Neural cell (in vitro differentiated cells): ENCODE measurements around the gene KIF19. TPM values are rescaled to one million over a fixed set of nuclear protein-coding genes. Genes with fewer than 3 reads are reported as not detected.

ENCODE experiments used
- H2AFZ ChIP-seq: fragments of 200-600, 300-800 bp; sonication (generic), shearing (Covaris generic); 2 replicates; pipeline ENCODE4 v1.6.0; 2014; ENCODE audit warnings: low read depth, mild to moderate bottlenecking, antibody characterized with exemption, low read length, moderate library complexity
- H3F3A ChIP-seq: fragments of 200-600 bp; shearing (Covaris generic); 2 replicates; pipeline ENCODE4 v1.6.1; 2016; ENCODE audit warnings: mild to moderate bottlenecking, moderate library complexity, mixed read lengths, antibody characterized with exemption, low read length; ENCODE audit not compliant: insufficient read depth, poor library complexity, severe bottlenecking
- H3K27ac ChIP-seq: fragments of 200-600, 300-800 bp; sonication (generic), shearing (Covaris generic); 2 replicates; pipeline ENCODE4 v1.5.1; 2014; ENCODE audit warnings: mild to moderate bottlenecking, low read length, moderate library complexity
- H3K27me3 ChIP-seq: fragments of 300-800, 200-600 bp; sonication (generic), shearing (Covaris generic); 2 replicates; pipeline ENCODE4 v1.6.0; 2014; ENCODE audit warnings: mild to moderate bottlenecking, low read depth, low read length, moderate library complexity; ENCODE audit not compliant: insufficient read depth
- H3K36me3 ChIP-seq: fragments of 300-800, 200-600 bp; sonication (generic), shearing (Covaris generic); 2 replicates; pipeline ENCODE4 v1.5.1; 2014; ENCODE audit warnings: mild to moderate bottlenecking, antibody characterized with exemption, low read length, moderate library complexity; ENCODE audit not compliant: insufficient read depth
- H3K4me2 ChIP-seq: fragments of 300-800, 200-600 bp; sonication (generic), shearing (Covaris generic); 2 replicates; pipeline ENCODE4 v1.6.0; 2014; ENCODE audit warnings: mild to moderate bottlenecking, low read length
- H3K4me3 ChIP-seq: fragments of 300-800, 200-600 bp; sonication (generic), shearing (Covaris generic); 2 replicates; pipeline ENCODE4 v1.5.1; 2014; ENCODE audit warnings: mild to moderate bottlenecking, low read length, moderate library complexity
- H3K79me2 ChIP-seq: fragments of 200-600 bp; shearing (Covaris generic); replicated peaks from 2 replicates; pipeline ENCODE4 v1.6.0; 2014; ENCODE audit warnings: mild to moderate bottlenecking, low read length, moderate library complexity; ENCODE audit not compliant: insufficient read depth
- H3K9ac ChIP-seq: fragments of 300-800, 200-600 bp; sonication (generic), shearing (Covaris generic); 2 replicates; pipeline ENCODE4 v1.6.1; 2016; ENCODE audit warnings: mild to moderate bottlenecking, low read length, mixed read lengths
- H3K9me2 ChIP-seq: fragments of 200-600 bp; shearing (Covaris generic); 2 replicates; pipeline ENCODE4 v1.6.1; 2016; ENCODE audit warnings: mild to moderate bottlenecking, low read length, mixed read lengths; ENCODE audit not compliant: insufficient read depth
- H3K9me3 ChIP-seq: fragments of 200-600, 300-800 bp; sonication (generic), shearing (Covaris generic); 2 replicates; pipeline ENCODE4 v1.6.1; 2016; ENCODE audit warnings: mild to moderate bottlenecking, mixed run types, low read length, moderate library complexity, mixed read lengths
- H4K20me1 ChIP-seq: fragments of 200-600 bp; shearing (Covaris generic); 2 replicates; pipeline ENCODE4 v1.6.1; 2016; ENCODE audit warnings: mild to moderate bottlenecking, mixed run types; ENCODE audit not compliant: insufficient read depth
- EP300 ChIP-seq: fragments of 450-650 bp; conservative IDR thresholded peaks from 2 replicates; pipeline ENCODE4 v1.6.1; 2014; ENCODE audit warnings: antibody characterized with exemption, mild to moderate bottlenecking, moderate library complexity; ENCODE audit not compliant: poor library complexity, severe bottlenecking
- EZH2 ChIP-seq: fragments of 200-600, 300-800 bp; shearing (Covaris generic), sonication (generic); IDR thresholded peaks from 2 replicates; pipeline ENCODE4 v1.6.1; 2014; ENCODE audit warnings: antibody characterized with exemption, low read length, borderline replicate concordance, mild to moderate bottlenecking; ENCODE audit not compliant: insufficient read depth, poor library complexity, severe bottlenecking
- MXI1 ChIP-seq: fragments of 450-650 bp; conservative IDR thresholded peaks from 2 replicates; pipeline ENCODE4 v1.6.1; 2014; ENCODE audit warnings: antibody characterized with exemption, mild to moderate bottlenecking; ENCODE audit not compliant: poor library complexity, severe bottlenecking
- POLR2AphosphoS5 ChIP-seq: IDR thresholded peaks from 2 replicates; pipeline ENCODE4 v1.6.1; 2012
- RAD21 ChIP-seq: fragments of 450-650 bp; conservative IDR thresholded peaks from 2 replicates; pipeline ENCODE4 v1.6.1; 2014; ENCODE audit warnings: antibody characterized with exemption, mild to moderate bottlenecking, moderate library complexity
- REST ChIP-seq: IDR thresholded peaks from 2 replicates; pipeline ENCODE4 v1.6.1; 2012; ENCODE audit warnings: borderline replicate concordance
- SMC3 ChIP-seq: fragments of 450-650 bp; conservative IDR thresholded peaks from 2 replicates; pipeline ENCODE4 v1.6.1; 2014; ENCODE audit warnings: antibody characterized with exemption, mild to moderate bottlenecking, moderate library complexity; ENCODE audit not compliant: poor library complexity
- TAF1 ChIP-seq: IDR thresholded peaks from 2 replicates; pipeline ENCODE4 v1.6.1; 2012; ENCODE audit warnings: low read depth
- polyA plus RNA-seq: library from polyadenylated mRNA; depleted of rRNA; stranded (reverse); fragments of >200 nt; gene quantifications from 2 replicates; pipeline ENCODE4 v1.2.3, GENCODE V29; 2014
- TF ChIP-seq, protein P1 (sequence below): fragments of 450-650 bp; IDR thresholded peaks from 2 replicates; pipeline ENCODE4 v1.5.1; 2014; ENCODE audit warnings: antibody characterized with exemption, mild to moderate bottlenecking, moderate library complexity; ENCODE audit not compliant: poor library complexity, severe bottlenecking

KIF19 gene
- polyA plus RNA-seq, 1 donor from 2014 or later, result not detected

- Histone ChIP-seq H3K9me3 (no peaks in the 10 kb centered on the region), H3K79me2 (no peaks in the 10 kb centered on the region), H3K27me3 (no peaks in the 10 kb centered on the region), H2AFZ (no peak overlapping the region), H3K9me2 (no peaks in the 10 kb centered on the region), H3F3A (no peaks in the 10 kb centered on the region), H3K9ac (no peak overlapping the region), H3K27ac (no peak overlapping the region), H3K4me3 (no peak overlapping the region), H3K36me3 (no peaks in the 10 kb centered on the region), H4K20me1 (no peaks in the 10 kb centered on the region), H3K4me2 (no peak overlapping the region)
- TF ChIP-seq RAD21 (no peak), TAF1 (no peak), EP300 (no peak), SMC3 (no peak), POLR2AphosphoS5 (no peak), MXI1 (no peak), EZH2 (no peak), REST (no peak)
- TF ChIP-seq, protein P1, sequence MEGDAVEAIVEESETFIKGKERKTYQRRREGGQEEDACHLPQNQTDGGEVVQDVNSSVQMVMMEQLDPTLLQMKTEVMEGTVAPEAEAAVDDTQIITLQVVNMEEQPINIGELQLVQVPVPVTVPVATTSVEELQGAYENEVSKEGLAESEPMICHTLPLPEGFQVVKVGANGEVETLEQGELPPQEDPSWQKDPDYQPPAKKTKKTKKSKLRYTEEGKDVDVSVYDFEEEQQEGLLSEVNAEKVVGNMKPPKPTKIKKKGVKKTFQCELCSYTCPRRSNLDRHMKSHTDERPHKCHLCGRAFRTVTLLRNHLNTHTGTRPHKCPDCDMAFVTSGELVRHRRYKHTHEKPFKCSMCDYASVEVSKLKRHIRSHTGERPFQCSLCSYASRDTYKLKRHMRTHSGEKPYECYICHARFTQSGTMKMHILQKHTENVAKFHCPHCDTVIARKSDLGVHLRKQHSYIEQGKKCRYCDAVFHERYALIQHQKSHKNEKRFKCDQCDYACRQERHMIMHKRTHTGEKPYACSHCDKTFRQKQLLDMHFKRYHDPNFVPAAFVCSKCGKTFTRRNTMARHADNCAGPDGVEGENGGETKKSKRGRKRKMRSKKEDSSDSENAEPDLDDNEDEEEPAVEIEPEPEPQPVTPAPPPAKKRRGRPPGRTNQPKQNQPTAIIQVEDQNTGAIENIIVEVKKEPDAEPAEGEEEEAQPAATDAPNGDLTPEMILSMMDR, result no peak
Measured at GRCh38 chr17:74316220-74316619, 9.8 kb upstream of the KIF19 start.

DNA sequence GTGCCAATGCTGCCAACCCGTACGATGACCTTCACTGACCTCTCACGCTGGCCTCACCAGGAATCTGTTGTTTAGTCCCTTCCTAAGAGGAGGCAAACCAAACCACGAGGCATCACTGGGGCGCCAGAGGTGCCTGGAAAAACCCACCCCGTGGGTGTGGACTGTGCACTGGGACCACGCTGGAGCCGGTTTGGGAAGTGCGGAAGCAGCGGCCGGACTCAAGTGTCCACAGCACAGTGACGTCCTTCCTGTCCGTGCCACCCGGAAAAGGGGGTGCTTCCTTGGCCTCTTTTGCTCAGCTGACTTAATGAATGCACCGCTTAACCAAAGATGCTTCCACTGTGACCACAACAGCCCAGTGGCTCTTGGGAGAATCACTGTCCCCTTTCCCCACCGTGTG is 9.0 kb upstream of the KIF19 start:
- no peak overlapping the region for H3K9ac ChIP-seq
- TF ChIP-seq EZH2 (no peak), SMC3 (no peak), EP300 (no peak), TAF1 (no peak)
- H4K20me1 ChIP-seq, result no peaks in the 10 kb centered on the region

DNA sequence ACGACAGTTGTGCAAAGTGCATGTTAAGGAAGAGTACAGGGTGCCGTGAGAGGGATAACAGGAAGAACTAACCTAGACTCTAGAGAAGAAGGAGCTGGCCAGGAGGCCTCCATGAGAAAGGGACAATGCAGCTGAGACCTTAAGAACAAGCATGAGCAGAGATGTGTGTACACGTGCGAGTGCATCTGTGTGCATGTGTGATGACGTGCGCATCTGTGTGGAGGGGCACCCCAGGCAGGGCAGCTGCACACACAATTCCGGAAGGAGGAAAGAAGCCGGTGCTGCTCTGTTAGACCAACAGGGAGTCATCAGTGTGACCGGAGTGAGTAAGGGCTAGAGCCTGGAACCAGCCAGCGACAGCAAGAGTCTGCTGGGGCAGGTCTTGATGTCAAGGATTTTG is 7.6 kb upstream of the KIF19 start:
- H3K9ac ChIP-seq, result no peak overlapping the region
- no peaks in the 10 kb centered on the region for H3K36me3 ChIP-seq
- no peak overlapping the region for H2AFZ ChIP-seq
- no peak overlapping the region for H3K4me2 ChIP-seq
- no peak overlapping the region for H3K4me3 ChIP-seq
- TF ChIP-seq SMC3 (no peak), RAD21 (no peak), TAF1 (no peak)
- TF ChIP-seq, protein P1, result no peak
- H3K79me2 ChIP-seq, result no peaks in the 10 kb centered on the region
- H4K20me1 ChIP-seq, result no peaks in the 10 kb centered on the region
- no peak overlapping the region for H3K27ac ChIP-seq
- no peaks in the 10 kb centered on the region for H3K9me3 ChIP-seq
- H3K9me2 ChIP-seq, result no peaks in the 10 kb centered on the region
- no peaks in the 10 kb centered on the region for H3K27me3 ChIP-seq
- H3F3A ChIP-seq, result no peaks in the 10 kb centered on the region

More for the DNA sequence above, 9.0 kb upstream of the KIF19 start:
- H3K4me3 ChIP-seq, result no peak overlapping the region
- H3K9me2 ChIP-seq, result no peaks in the 10 kb centered on the region
- no peak overlapping the region for H3K4me2 ChIP-seq
- H3K36me3 ChIP-seq, result no peaks in the 10 kb centered on the region
- no peaks in the 10 kb centered on the region for H3K9me3 ChIP-seq
- no peaks in the 10 kb centered on the region for H3K27me3 ChIP-seq
- no peaks in the 10 kb centered on the region for H3F3A ChIP-seq
- H2AFZ ChIP-seq, result no peak overlapping the region
- no peak overlapping the region for H3K27ac ChIP-seq
- H3K79me2 ChIP-seq, result no peaks in the 10 kb centered on the region
